Neural cell (in vitro differentiated cells): ENCODE data around the gene QRICH1. TPM values are rescaled to one million over a fixed set of nuclear protein-coding genes. Genes with fewer than 3 reads are reported as not detected.

Experiments
- H2AFZ ChIP-seq: fragments of 200-600, 300-800 bp; sonication (generic), shearing (Covaris generic); 2 replicates; pipeline ENCODE4 v1.6.0; 2014; ENCODE audit warnings: low read depth, mild to moderate bottlenecking, antibody characterized with exemption, low read length, moderate library complexity
- H3F3A ChIP-seq: fragments of 200-600 bp; shearing (Covaris generic); 2 replicates; pipeline ENCODE4 v1.6.1; 2016; ENCODE audit warnings: mild to moderate bottlenecking, moderate library complexity, mixed read lengths, antibody characterized with exemption, low read length; ENCODE audit not compliant: insufficient read depth, poor library complexity, severe bottlenecking
- H3K27ac ChIP-seq: fragments of 200-600, 300-800 bp; sonication (generic), shearing (Covaris generic); 2 replicates; pipeline ENCODE4 v1.5.1; 2014; ENCODE audit warnings: mild to moderate bottlenecking, low read length, moderate library complexity
- H3K27me3 ChIP-seq: fragments of 300-800, 200-600 bp; sonication (generic), shearing (Covaris generic); 2 replicates; pipeline ENCODE4 v1.6.0; 2014; ENCODE audit warnings: mild to moderate bottlenecking, low read depth, low read length, moderate library complexity; ENCODE audit not compliant: insufficient read depth
- H3K36me3 ChIP-seq: fragments of 300-800, 200-600 bp; sonication (generic), shearing (Covaris generic); 2 replicates; pipeline ENCODE4 v1.5.1; 2014; ENCODE audit warnings: mild to moderate bottlenecking, antibody characterized with exemption, low read length, moderate library complexity; ENCODE audit not compliant: insufficient read depth
- H3K4me2 ChIP-seq: fragments of 300-800, 200-600 bp; sonication (generic), shearing (Covaris generic); 2 replicates; pipeline ENCODE4 v1.6.0; 2014; ENCODE audit warnings: mild to moderate bottlenecking, low read length
- H3K4me3 ChIP-seq: fragments of 300-800, 200-600 bp; sonication (generic), shearing (Covaris generic); 2 replicates; pipeline ENCODE4 v1.5.1; 2014; ENCODE audit warnings: mild to moderate bottlenecking, low read length, moderate library complexity
- H3K79me2 ChIP-seq: fragments of 200-600 bp; shearing (Covaris generic); replicated peaks from 2 replicates; pipeline ENCODE4 v1.6.0; 2014; ENCODE audit warnings: mild to moderate bottlenecking, low read length, moderate library complexity; ENCODE audit not compliant: insufficient read depth
- H3K9ac ChIP-seq: fragments of 300-800, 200-600 bp; sonication (generic), shearing (Covaris generic); 2 replicates; pipeline ENCODE4 v1.6.1; 2016; ENCODE audit warnings: mild to moderate bottlenecking, low read length, mixed read lengths
- H3K9me2 ChIP-seq: fragments of 200-600 bp; shearing (Covaris generic); 2 replicates; pipeline ENCODE4 v1.6.1; 2016; ENCODE audit warnings: mild to moderate bottlenecking, low read length, mixed read lengths; ENCODE audit not compliant: insufficient read depth
- H3K9me3 ChIP-seq: fragments of 200-600, 300-800 bp; sonication (generic), shearing (Covaris generic); 2 replicates; pipeline ENCODE4 v1.6.1; 2016; ENCODE audit warnings: mild to moderate bottlenecking, mixed run types, low read length, moderate library complexity, mixed read lengths
- H4K20me1 ChIP-seq: fragments of 200-600 bp; shearing (Covaris generic); 2 replicates; pipeline ENCODE4 v1.6.1; 2016; ENCODE audit warnings: mild to moderate bottlenecking, mixed run types; ENCODE audit not compliant: insufficient read depth
- CTCF ChIP-seq: fragments of 450-650 bp; IDR thresholded peaks from 2 replicates; pipeline ENCODE4 v1.5.1; 2014; ENCODE audit warnings: antibody characterized with exemption, mild to moderate bottlenecking, moderate library complexity; ENCODE audit not compliant: poor library complexity, severe bottlenecking
- EP300 ChIP-seq: fragments of 450-650 bp; conservative IDR thresholded peaks from 2 replicates; pipeline ENCODE4 v1.6.1; 2014; ENCODE audit warnings: antibody characterized with exemption, mild to moderate bottlenecking, moderate library complexity; ENCODE audit not compliant: poor library complexity, severe bottlenecking
- EZH2 ChIP-seq: fragments of 200-600, 300-800 bp; shearing (Covaris generic), sonication (generic); IDR thresholded peaks from 2 replicates; pipeline ENCODE4 v1.6.1; 2014; ENCODE audit warnings: antibody characterized with exemption, low read length, borderline replicate concordance, mild to moderate bottlenecking; ENCODE audit not compliant: insufficient read depth, poor library complexity, severe bottlenecking
- MXI1 ChIP-seq: fragments of 450-650 bp; conservative IDR thresholded peaks from 2 replicates; pipeline ENCODE4 v1.6.1; 2014; ENCODE audit warnings: antibody characterized with exemption, mild to moderate bottlenecking; ENCODE audit not compliant: poor library complexity, severe bottlenecking
- POLR2AphosphoS5 ChIP-seq: IDR thresholded peaks from 2 replicates; pipeline ENCODE4 v1.6.1; 2012
- RAD21 ChIP-seq: fragments of 450-650 bp; conservative IDR thresholded peaks from 2 replicates; pipeline ENCODE4 v1.6.1; 2014; ENCODE audit warnings: antibody characterized with exemption, mild to moderate bottlenecking, moderate library complexity
- REST ChIP-seq: IDR thresholded peaks from 2 replicates; pipeline ENCODE4 v1.6.1; 2012; ENCODE audit warnings: borderline replicate concordance
- SMC3 ChIP-seq: fragments of 450-650 bp; conservative IDR thresholded peaks from 2 replicates; pipeline ENCODE4 v1.6.1; 2014; ENCODE audit warnings: antibody characterized with exemption, mild to moderate bottlenecking, moderate library complexity; ENCODE audit not compliant: poor library complexity
- TAF1 ChIP-seq: IDR thresholded peaks from 2 replicates; pipeline ENCODE4 v1.6.1; 2012; ENCODE audit warnings: low read depth
- polyA plus RNA-seq: library from polyadenylated mRNA; depleted of rRNA; stranded (reverse); fragments of >200 nt; gene quantifications from 2 replicates; pipeline ENCODE4 v1.2.3, GENCODE V29; 2014

The QRICH1 gene
- polyA plus RNA-seq, 1 donor from 2014 or later: 87.5 TPM

- no peak for TF ChIP-seq MXI1
- no peak for TF ChIP-seq EP300
- no peak for TF ChIP-seq REST
- TF ChIP-seq EZH2: no peak
- TF ChIP-seq TAF1: no peak
- TF ChIP-seq SMC3: no peak
- no peak for TF ChIP-seq POLR2AphosphoS5
- no peak for TF ChIP-seq CTCF
- no peak for TF ChIP-seq RAD21
- peaks cover 14% of the 10 kb centered on the region for H3K79me2 ChIP-seq
- H3K27ac ChIP-seq: no peak overlapping the region
- H3K4me2 ChIP-seq: no peak overlapping the region
- H3K27me3 ChIP-seq: no peaks in the 10 kb centered on the region
- no peak overlapping the region for H2AFZ ChIP-seq
- no peak overlapping the region for H3K9ac ChIP-seq
- H3K4me3 ChIP-seq: no peak overlapping the region
- no peaks in the 10 kb centered on the region for H4K20me1 ChIP-seq
- no peaks in the 10 kb centered on the region for H3K36me3 ChIP-seq
- no peaks in the 10 kb centered on the region for H3K9me3 ChIP-seq
- H3F3A ChIP-seq: no peaks in the 10 kb centered on the region
- H3K9me2 ChIP-seq: no peaks in the 10 kb centered on the region
These were observed 67.9 kb downstream of the QRICH1 start for GRCh38 chr3:49025793-49026520.

GRCh38 chr3:49025005-49025792 lies 68.7 kb downstream of the QRICH1 start:
- Histone ChIP-seq H2AFZ (no peak overlapping the region), H4K20me1 (no peaks in the 10 kb centered on the region), H3K79me2 (peaks cover 18% of the 10 kb centered on the region), H3K27me3 (no peaks in the 10 kb centered on the region), H3K9me3 (no peaks in the 10 kb centered on the region), H3K9me2 (no peaks in the 10 kb centered on the region), H3K4me2 (no peak overlapping the region), H3K27ac (no peak overlapping the region), H3K4me3 (no peak overlapping the region), H3K9ac (no peak overlapping the region), H3F3A (no peaks in the 10 kb centered on the region), H3K36me3 (no peaks in the 10 kb centered on the region)
- no peak for TF ChIP-seq SMC3
- no peak for TF ChIP-seq TAF1
- TF ChIP-seq POLR2AphosphoS5: no peak
- TF ChIP-seq CTCF: no peak
- TF ChIP-seq EZH2: no peak
- TF ChIP-seq RAD21: no peak
- TF ChIP-seq MXI1: no peak
- TF ChIP-seq EP300: no peak
- TF ChIP-seq REST: no peak
